Spleen (tissue), 7 donors: ENCODE data around the gene PAXX.

ENCODE experiments used
- POLR2A ChIP-seq, 3 donors: fragments of 450-650 bp; IDR thresholded peaks; one replicate each; pipeline ENCODE4 v1.5.1; 2017; ENCODE audit warnings: antibody characterized with exemption in 3 of 3, mild to moderate bottlenecking in 1 of 3
- TF ChIP-seq, protein P1 (sequence below), 11 experiments: fragments of 200-600 bp in 7 of 11; fragments of 450-650 bp in 4 of 11; sonication (generic) in 4 of 11; IDR thresholded peaks in 8 of 11; conservative IDR thresholded peaks in 3 of 11; 1 replicate in 7 of 11; 2 replicates in 4 of 11; pipeline versions ENCODE4 v1.4.0 to v1.8.0; 2016 to 2021; ENCODE audit warnings: antibody characterized with exemption in 11 of 11, inconsistent platforms in 4 of 11, mild to moderate bottlenecking in 1 of 11
- donor health status: DM: no; HTN: no; CAD: no; lungs with moderate emphysema.
- donor health status: DM: no; HTN: no; CAD: no.
- donor health status: DM: no; HTN: no; CAD: no.

DNA sequence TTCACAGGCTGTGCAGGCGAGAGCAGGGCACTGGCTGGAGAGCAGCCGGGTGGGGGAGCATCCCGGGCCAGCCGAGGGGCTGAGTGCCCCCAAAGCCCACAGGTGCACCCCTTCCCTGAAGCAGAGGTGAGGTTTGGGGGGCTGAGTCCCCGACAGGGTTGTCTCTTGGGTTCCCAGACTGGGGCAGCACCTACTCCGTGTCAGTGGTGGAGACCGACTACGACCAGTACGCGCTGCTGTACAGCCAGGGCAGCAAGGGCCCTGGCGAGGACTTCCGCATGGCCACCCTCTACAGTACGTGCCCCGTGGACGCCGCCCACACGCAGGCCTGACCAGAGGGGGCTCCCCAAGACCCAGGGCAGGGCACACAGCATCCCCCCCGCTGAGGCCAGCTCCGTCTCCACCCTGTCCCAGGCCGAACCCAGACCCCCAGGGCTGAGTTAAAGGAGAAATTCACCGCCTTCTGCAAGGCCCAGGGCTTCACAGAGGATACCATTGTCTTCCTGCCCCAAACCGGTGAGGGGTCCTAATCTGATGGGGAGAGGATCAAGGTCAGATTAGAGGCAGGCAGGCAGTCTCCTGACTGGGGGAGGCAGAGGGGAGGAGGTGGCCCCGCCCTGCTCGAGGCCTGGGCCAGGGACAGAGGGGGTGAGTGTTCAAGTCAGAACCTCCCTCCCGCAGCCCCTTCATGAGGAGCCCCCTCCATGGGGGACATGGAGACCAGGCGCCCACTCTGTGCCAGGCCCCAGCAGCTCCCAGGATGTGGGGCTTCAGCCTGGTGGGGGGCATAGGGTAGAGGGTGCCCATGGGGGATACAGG lies 12.2 kb upstream of the PAXX start:
- TF ChIP-seq POLR2A (IDR thresholded peaks at IDR 0.05): no peak
- TF ChIP-seq, protein P1, sequence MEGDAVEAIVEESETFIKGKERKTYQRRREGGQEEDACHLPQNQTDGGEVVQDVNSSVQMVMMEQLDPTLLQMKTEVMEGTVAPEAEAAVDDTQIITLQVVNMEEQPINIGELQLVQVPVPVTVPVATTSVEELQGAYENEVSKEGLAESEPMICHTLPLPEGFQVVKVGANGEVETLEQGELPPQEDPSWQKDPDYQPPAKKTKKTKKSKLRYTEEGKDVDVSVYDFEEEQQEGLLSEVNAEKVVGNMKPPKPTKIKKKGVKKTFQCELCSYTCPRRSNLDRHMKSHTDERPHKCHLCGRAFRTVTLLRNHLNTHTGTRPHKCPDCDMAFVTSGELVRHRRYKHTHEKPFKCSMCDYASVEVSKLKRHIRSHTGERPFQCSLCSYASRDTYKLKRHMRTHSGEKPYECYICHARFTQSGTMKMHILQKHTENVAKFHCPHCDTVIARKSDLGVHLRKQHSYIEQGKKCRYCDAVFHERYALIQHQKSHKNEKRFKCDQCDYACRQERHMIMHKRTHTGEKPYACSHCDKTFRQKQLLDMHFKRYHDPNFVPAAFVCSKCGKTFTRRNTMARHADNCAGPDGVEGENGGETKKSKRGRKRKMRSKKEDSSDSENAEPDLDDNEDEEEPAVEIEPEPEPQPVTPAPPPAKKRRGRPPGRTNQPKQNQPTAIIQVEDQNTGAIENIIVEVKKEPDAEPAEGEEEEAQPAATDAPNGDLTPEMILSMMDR (IDR thresholded peaks at IDR 0.05 in 8 of 11, conservative IDR thresholded peaks at IDR 0.05 in 3 of 11): no peak
